CD8-positive, alpha-beta memory T cell (primary cell): ENCODE measurements around the gene SLC5A10. TPM values are rescaled to one million over a fixed set of nuclear protein-coding genes. Genes with fewer than 3 reads are reported as not detected.

Source experiments
- CTCF ChIA-PET: fragments of 350-600 bp; sonication (Branson Sonifier 250); formaldehyde crosslinking; loops from one replicate; lab custom pipeline; 2021; ENCODE audit warnings: antibody characterized with exemption; lab: Charles Lee
- POLR2A ChIA-PET: fragments of 350-600 bp; sonication (Branson Sonifier 250); formaldehyde crosslinking; loops from one replicate; lab custom pipeline; 2021; ENCODE audit warnings: antibody characterized with exemption; lab: Charles Lee
- DNase-seq, 5 donors: peaks; one replicate each; pipeline versions ENCODE4 v3.0.0 to v3.0.0-alpha.2; 2020 to 2022; ENCODE audit warnings: mixed read lengths in 1 of 5
- H3K27ac ChIP-seq: one replicate; pipeline ENCODE4 v1.7.0; 2013; ENCODE audit warnings: low read depth, mild to moderate bottlenecking, low read length, moderate library complexity
- H3K27me3 ChIP-seq: 2 replicates; pipeline ENCODE4 v1.7.0; 2013; ENCODE audit warnings: low read length, mild to moderate bottlenecking; ENCODE audit not compliant: insufficient read depth, poor library complexity, severe bottlenecking
- H3K36me3 ChIP-seq: 2 replicates; pipeline ENCODE4 v1.7.0; 2013; ENCODE audit warnings: mild to moderate bottlenecking, low read length, moderate library complexity; ENCODE audit not compliant: insufficient read depth
- H3K4me1 ChIP-seq: 2 replicates; pipeline ENCODE4 v1.7.0; 2013; ENCODE audit warnings: mild to moderate bottlenecking, low read length, moderate library complexity; ENCODE audit not compliant: insufficient read depth
- H3K4me3 ChIP-seq: 2 replicates; pipeline ENCODE4 v1.7.0; 2013; ENCODE audit warnings: mild to moderate bottlenecking, low read length
- H3K9me3 ChIP-seq: 2 replicates; pipeline ENCODE4 v1.7.0; 2013; ENCODE audit warnings: mild to moderate bottlenecking, low read length
- H3K27ac Mint-ChIP-seq, 8 donors: one replicate each; pipeline ENCODE4 v1.8.0; 2020 to 2021; ENCODE audit warnings: mixed read lengths in 8 of 8, mild to moderate bottlenecking in 6 of 8, inconsistent platforms in 3 of 8, moderate library complexity in 3 of 8
- H3K27me3 Mint-ChIP-seq, 2 donors: one replicate each; pipeline ENCODE4 v1.8.0; 2020 to 2021; ENCODE audit warnings: mixed read lengths in 2 of 2, mild to moderate bottlenecking in 1 of 2, moderate library complexity in 1 of 2
- H3K36me3 Mint-ChIP-seq, 3 donors: one replicate each; pipeline ENCODE4 v1.8.0; 2020 to 2021; ENCODE audit warnings: mixed read lengths in 3 of 3, inconsistent platforms in 1 of 3, mild to moderate bottlenecking in 1 of 3
- H3K4me1 Mint-ChIP-seq, 3 donors: one replicate each; pipeline ENCODE4 v1.8.0; 2020 to 2021; ENCODE audit warnings: mixed read lengths in 3 of 3, inconsistent platforms in 1 of 3, mild to moderate bottlenecking in 1 of 3
- H3K4me3 Mint-ChIP-seq, 7 donors: one replicate each; pipeline ENCODE4 v1.8.0; 2020 to 2021; ENCODE audit warnings: mixed read lengths in 7 of 7, mild to moderate bottlenecking in 6 of 7, moderate library complexity in 4 of 7, inconsistent platforms in 2 of 7
- H3K9me3 Mint-ChIP-seq, 5 donors: one replicate each; pipeline ENCODE4 v1.8.0; 2020 to 2022; ENCODE audit warnings: mixed read lengths in 5 of 5, mild to moderate bottlenecking in 3 of 5, moderate library complexity in 2 of 5, inconsistent platforms in 1 of 5
- polyA plus RNA-seq: library from polyadenylated mRNA; unstranded; fragments of 300-500 nt; fragmentation: Illumina TruSeq; gene quantifications from one replicate; pipeline ENCODE4 v1.2.3, GENCODE V29; 2021
- total RNA-seq, 2 experiments: library from RNA; stranded (reverse); gene quantifications; one replicate each; pipeline ENCODE4 v1.2.3, GENCODE V29; 2021

The SLC5A10 gene
- not detected for total RNA-seq
- polyA plus RNA-seq: not detected

- POLR2A ChIA-PET: no interaction called here
- Mint-ChIP-seq H3K27ac (peak within 1 kb of the TSS in 1 of 8 donors; percentile 26), H3K27me3 (peaks cover 3 to 4% of the 10 kb centered on the region in 2 donors), H3K36me3 (no peaks in the 10 kb centered on the region), H3K9me3 (no peaks in the 10 kb centered on the region), H3K4me1 (peaks cover 18 to 30% (median 23%) of the 10 kb centered on the region in 3 donors), H3K4me3 (no peak within 1 kb of the TSS)
- Histone ChIP-seq H3K9me3 (no peaks in the 10 kb centered on the region), H3K4me3 (no peak within 1 kb of the TSS), H3K27ac (no peak within 1 kb of the TSS), H3K36me3 (no peaks in the 10 kb centered on the region), H3K27me3 (no peaks in the 10 kb centered on the region), H3K4me1 (peaks cover 29% of the 10 kb centered on the region)
- no peak for DNase-seq
- CTCF ChIA-PET: interaction anchor here (1.2 kb wide), 1 partner anchor 9 kb away, joined by 6 read pairs; no protein-coding TSS in a partner anchor
These were observed at the start of gene SLC5A10 for GRCh38 chr17:18951941-18952842. Gene SLC5A10 (plus strand): TSS chr17:18952165. CDS start chr17:18952206, 41 bp downstream.

- Mint-ChIP-seq H3K27ac (no peak overlapping the region), H3K4me3 (no peak overlapping the region), H3K27me3 (peaks cover 0 to 2% of the 10 kb centered on the region in 2 donors), H3K4me1 (peaks cover 31 to 42% (median 40%) of the 10 kb centered on the region in 3 donors), H3K9me3 (no peaks in the 10 kb centered on the region), H3K36me3 (peaks cover 11 to 55% (median 19%) of the 10 kb centered on the region in 3 donors)
- Histone ChIP-seq H3K27ac (no peak overlapping the region), H3K4me3 (no peak overlapping the region), H3K9me3 (no peaks in the 10 kb centered on the region), H3K27me3 (no peaks in the 10 kb centered on the region), H3K4me1 (peaks cover 35% of the 10 kb centered on the region), H3K36me3 (no peaks in the 10 kb centered on the region)
- DNase-seq: no peak
- CTCF ChIA-PET: no interaction called here
- POLR2A ChIA-PET: no interaction called here
These were observed 47.5 kb upstream of the SLC5A10 start for GRCh38 chr17:18904482-18904881.

GRCh38 chr17:18905226-18905625 is 46.7 kb upstream of the SLC5A10 start:
- ChIA-PET POLR2A (no interaction called here), CTCF (no interaction called here)
- H3K9me3 Mint-ChIP-seq: no peaks in the 10 kb centered on the region
- no peak overlapping the region for H3K27ac Mint-ChIP-seq
- H3K4me1 Mint-ChIP-seq: peaks cover 29 to 37% (median 37%) of the 10 kb centered on the region in 3 donors
- no peak overlapping the region for H3K27ac ChIP-seq
- H3K4me1 ChIP-seq: peaks cover 30% of the 10 kb centered on the region
- H3K27me3 Mint-ChIP-seq: peaks cover 0 to 2% of the 10 kb centered on the region in 2 donors
- H3K36me3 Mint-ChIP-seq: peaks cover 9 to 61% (median 21%) of the 10 kb centered on the region in 3 donors
- H3K36me3 ChIP-seq: no peaks in the 10 kb centered on the region
- no peak overlapping the region for H3K4me3 Mint-ChIP-seq
- no peaks in the 10 kb centered on the region for H3K27me3 ChIP-seq
- no peak overlapping the region for H3K4me3 ChIP-seq
- H3K9me3 ChIP-seq: no peaks in the 10 kb centered on the region
- DNase-seq: no peak

- no peaks in the 10 kb centered on the region for H3K9me3 Mint-ChIP-seq
- Histone ChIP-seq H3K27ac (no peak overlapping the region), H3K36me3 (peaks cover 14% of the 10 kb centered on the region), H3K27me3 (no peaks in the 10 kb centered on the region), H3K4me1 (no peaks in the 10 kb centered on the region), H3K4me3 (no peak overlapping the region), H3K9me3 (no peaks in the 10 kb centered on the region)
- peaks cover 12 to 78% (median 27%) of the 10 kb centered on the region in 3 donors for H3K36me3 Mint-ChIP-seq
- DNase-seq: no peak
- H3K4me1 Mint-ChIP-seq: peaks cover 0 to 8% (median 2%) of the 10 kb centered on the region in 3 donors
- H3K27me3 Mint-ChIP-seq: peaks cover 0 to 2% of the 10 kb centered on the region in 2 donors
- POLR2A ChIA-PET: no interaction called here
- H3K4me3 Mint-ChIP-seq: no peak overlapping the region
- H3K27ac Mint-ChIP-seq: no peak overlapping the region
- CTCF ChIA-PET: no interaction called here
These were observed 41.6 kb upstream of the SLC5A10 start for GRCh38 chr17:18910326-18910725.

- Histone ChIP-seq H3K36me3 (peaks cover 14% of the 10 kb centered on the region), H3K9me3 (no peaks in the 10 kb centered on the region), H3K4me1 (no peaks in the 10 kb centered on the region), H3K4me3 (no peak overlapping the region), H3K27me3 (no peaks in the 10 kb centered on the region), H3K27ac (no peak overlapping the region)
- no peaks in the 10 kb centered on the region for H3K9me3 Mint-ChIP-seq
- H3K27me3 Mint-ChIP-seq: peaks cover 0 to 2% of the 10 kb centered on the region in 2 donors
- CTCF ChIA-PET: no interaction called here
- POLR2A ChIA-PET: no interaction called here
- no peak for DNase-seq
- peaks cover 0 to 8% (median 2%) of the 10 kb centered on the region in 3 donors for H3K4me1 Mint-ChIP-seq
- H3K36me3 Mint-ChIP-seq: peaks cover 14 to 80% (median 29%) of the 10 kb centered on the region in 3 donors
- H3K4me3 Mint-ChIP-seq: no peak overlapping the region
- no peak overlapping the region for H3K27ac Mint-ChIP-seq
These were observed 41.1 kb upstream of the SLC5A10 start for GRCh38 chr17:18910881-18911280.

GRCh38 chr17:18916816-18917500 is 35.0 kb upstream of the SLC5A10 start:
- ChIA-PET POLR2A (no interaction called here), CTCF (no interaction called here)
- H3K27ac Mint-ChIP-seq: peak overlapping the region in 2 of 8 donors; percentile 46 to 63
- H3K4me3 Mint-ChIP-seq: no peak overlapping the region
- H3K27me3 Mint-ChIP-seq: no peaks in the 10 kb centered on the region
- peaks cover 15% of the 10 kb centered on the region for H3K36me3 ChIP-seq
- H3K4me1 ChIP-seq: peaks cover 24% of the 10 kb centered on the region
- H3K4me1 Mint-ChIP-seq: peaks cover 33 to 40% (median 37%) of the 10 kb centered on the region in 3 donors
- DNase-seq: no peak
- H3K4me3 ChIP-seq: no peak overlapping the region
- no peaks in the 10 kb centered on the region for H3K9me3 Mint-ChIP-seq
- H3K9me3 ChIP-seq: no peaks in the 10 kb centered on the region
- H3K36me3 Mint-ChIP-seq: peaks cover 11 to 62% (median 21%) of the 10 kb centered on the region in 3 donors
- no peaks in the 10 kb centered on the region for H3K27me3 ChIP-seq
- no peak overlapping the region for H3K27ac ChIP-seq

GRCh38 chr17:18917506-18918032 is 34.4 kb upstream of the SLC5A10 start:
- H3K9me3 Mint-ChIP-seq: no peaks in the 10 kb centered on the region
- peaks cover 37 to 44% (median 42%) of the 10 kb centered on the region in 3 donors for H3K4me1 Mint-ChIP-seq
- H3K27ac Mint-ChIP-seq: peak overlapping the region in 1 of 8 donors; percentile 42
- H3K36me3 Mint-ChIP-seq: peaks cover 5 to 58% (median 18%) of the 10 kb centered on the region in 3 donors
- H3K4me3 ChIP-seq: no peak overlapping the region
- no peak overlapping the region for H3K27ac ChIP-seq
- H3K4me1 ChIP-seq: peaks cover 28% of the 10 kb centered on the region
- no peaks in the 10 kb centered on the region for H3K9me3 ChIP-seq
- no peaks in the 10 kb centered on the region for H3K27me3 Mint-ChIP-seq
- peaks cover 10% of the 10 kb centered on the region for H3K36me3 ChIP-seq
- no peak overlapping the region for H3K4me3 Mint-ChIP-seq
- DNase-seq: no peak
- ChIA-PET POLR2A (interaction anchor here (0.6 kb wide), 1 partner anchor 717 kb away, joined by 9 read pairs; no protein-coding TSS in a partner anchor), CTCF (no interaction called here)
- no peaks in the 10 kb centered on the region for H3K27me3 ChIP-seq
